SK-N-SH (cell line): ENCODE measurements around the gene OR1N2. TPM values are rescaled to one million over a fixed set of nuclear protein-coding genes. Genes with fewer than 3 reads are reported as not detected.

Experiments
- CTCF ChIA-PET: fragments of 300-600, 350-600 bp; formaldehyde crosslinking; extraction: SDS; loops from one replicate; lab custom pipeline; 2021; lab: Yijun Ruan, JAX
- POLR2A ChIA-PET: fragments of 350-600 bp; sonication (Branson Sonifier 250); formaldehyde crosslinking; extraction: SDS; loops from one replicate; lab custom pipeline; 2020; ENCODE audit warnings: antibody characterized with exemption, inconsistent platforms; lab: Yijun Ruan, JAX
- DNase-seq: peaks from one replicate; pipeline ENCODE4 v3.0.0; 2012
- H2AFZ ChIP-seq: fragments of 200-600 bp; sonication (generic); 2 replicates; pipeline ENCODE4 v1.8.1; 2016; ENCODE audit warnings: antibody characterized with exemption, mild to moderate bottlenecking, low read depth
- H3F3A ChIP-seq: fragments of 200-600 bp; sonication (generic); replicated peaks from 2 replicates; pipeline ENCODE3; 2016; ENCODE audit warnings: antibody characterized with exemption, mild to moderate bottlenecking; ENCODE audit not compliant: insufficient read depth
- H3K27ac ChIP-seq, 2 experiments: fragments of 200-500 bp in 1 of 2; fragments of 200-600 bp in 1 of 2; sonication (Bioruptor generic) in 1 of 2; sonication (generic), shearing (Covaris generic) in 1 of 2; 2 replicates each; pipeline versions ENCODE4 v1.5.1 to v1.6.1; 2014 to 2016; ENCODE audit warnings: low read depth in 2 of 2, inconsistent platforms in 1 of 2, low read length in 1 of 2, mild to moderate bottlenecking in 1 of 2, mixed read lengths in 1 of 2
- H3K27me3 ChIP-seq: fragments of 200-600 bp; sonication (generic), shearing (Covaris generic); 2 replicates; pipeline ENCODE4 v1.6.1; 2016; ENCODE audit warnings: mixed run types; ENCODE audit not compliant: insufficient read depth
- H3K36me3 ChIP-seq, 2 experiments: fragments of 200-500 bp in 1 of 2; fragments of 200-600 bp in 1 of 2; sonication (Bioruptor generic) in 1 of 2; sonication (generic) in 1 of 2; replicated peaks in 1 of 2; 2 replicates each; pipeline versions ENCODE3 to v1.5.1; 2014 to 2016; ENCODE audit warnings: low read length in 1 of 2, mild to moderate bottlenecking in 1 of 2; ENCODE audit not compliant: insufficient read depth in 2 of 2, control insufficient read depth in 1 of 2
- H3K4me1 ChIP-seq, 2 experiments: fragments of 200-500 bp in 1 of 2; fragments of 200-600 bp in 1 of 2; sonication (Bioruptor generic) in 1 of 2; sonication (generic), shearing (Covaris generic) in 1 of 2; 2 replicates each; pipeline versions ENCODE4 v1.5.1 to v1.6.1; 2014 to 2016; ENCODE audit warnings: low read depth in 1 of 2, low read length in 1 of 2, mixed run types in 1 of 2; ENCODE audit not compliant: insufficient read depth in 2 of 2, control insufficient read depth in 1 of 2
- H3K4me2 ChIP-seq: fragments of 200-600 bp; sonication (generic), shearing (Covaris generic); 2 replicates; pipeline ENCODE4 v1.6.1; 2017; ENCODE audit warnings: mixed run types
- H3K4me3 ChIP-seq, 2 experiments: fragments of 200-500 bp in 1 of 2; fragments of 200-600 bp in 1 of 2; sonication (Bioruptor generic) in 1 of 2; sonication (generic), shearing (Covaris generic) in 1 of 2; 2 replicates each; pipeline versions ENCODE4 v1.5.1 to v1.8.1; 2014 to 2016; ENCODE audit warnings: low read depth in 2 of 2, inconsistent platforms in 1 of 2, low read length in 1 of 2, mild to moderate bottlenecking in 1 of 2, mixed read lengths in 1 of 2, moderate library complexity in 1 of 2
- H3K79me2 ChIP-seq: fragments of 200-600 bp; sonication (generic); 2 replicates; pipeline ENCODE4 v1.8.1; 2017; ENCODE audit warnings: mild to moderate bottlenecking; ENCODE audit not compliant: insufficient read depth
- H3K9ac ChIP-seq: fragments of 200-600 bp; sonication (generic); 2 replicates; pipeline ENCODE4 v1.6.1; 2017; ENCODE audit warnings: mixed run types
- H3K9me2 ChIP-seq: fragments of 200-600 bp; sonication (generic); 2 replicates; pipeline ENCODE4 v1.6.1; 2017; ENCODE audit warnings: mixed run types
- H3K9me3 ChIP-seq: fragments of 200-600 bp; sonication (generic); 2 replicates; pipeline ENCODE4 v1.6.1; 2017; ENCODE audit warnings: mixed run types, mild to moderate bottlenecking, moderate library complexity
- H4K20me1 ChIP-seq: fragments of 200-600 bp; sonication (generic); 2 replicates; pipeline ENCODE4 v1.6.1; 2017; ENCODE audit warnings: mild to moderate bottlenecking, mixed run types; ENCODE audit not compliant: insufficient read depth
- EZH2phosphoT487 ChIP-seq: fragments of 200-600 bp; sonication (generic); IDR thresholded peaks from 2 replicates; pipeline ENCODE4 v1.6.1; 2017; ENCODE audit warnings: low read depth, mixed run types, mild to moderate bottlenecking, antibody characterized with exemption, moderate library complexity, borderline replicate concordance
- FOXM1 ChIP-seq: IDR thresholded peaks from 2 replicates; pipeline ENCODE4 v1.4.0; 2012; ENCODE audit warnings: low read depth, mild to moderate bottlenecking
- GABPA ChIP-seq: IDR thresholded peaks from 2 replicates; pipeline ENCODE4 v1.4.0; 2012; ENCODE audit warnings: low read depth, mild to moderate bottlenecking
- NFIC ChIP-seq: IDR thresholded peaks from 2 replicates; pipeline ENCODE4 v1.4.0; 2012; ENCODE audit warnings: borderline replicate concordance
- NRF1 ChIP-seq: IDR thresholded peaks from 2 replicates; pipeline ENCODE4 v1.6.1; 2012; ENCODE audit warnings: low read depth, mild to moderate bottlenecking, low read length
- POLR2AphosphoS5 ChIP-seq: IDR thresholded peaks from 2 replicates; pipeline ENCODE4 v1.6.1; 2012; ENCODE audit warnings: low read depth, low read length
- RAD21 ChIP-seq: IDR thresholded peaks from 2 replicates; pipeline ENCODE4 v1.6.1; 2012; ENCODE audit warnings: mild to moderate bottlenecking, low read length
- RFX5 ChIP-seq: IDR thresholded peaks from 2 replicates; pipeline ENCODE4 v1.6.1; 2012; ENCODE audit warnings: mild to moderate bottlenecking, improper control_type of control experiment, low read length
- RXRA ChIP-seq: IDR thresholded peaks from 2 replicates; pipeline ENCODE4 v1.4.0; 2012; ENCODE audit warnings: low read depth, mild to moderate bottlenecking, borderline replicate concordance
- SIN3A ChIP-seq: IDR thresholded peaks from 2 replicates; pipeline ENCODE4 v1.6.1; 2012; ENCODE audit warnings: low read depth, mild to moderate bottlenecking, low read length, moderate library complexity, borderline replicate concordance
- SMC3 ChIP-seq: IDR thresholded peaks from 2 replicates; pipeline ENCODE4 v1.6.1; 2012; ENCODE audit warnings: low read depth, low read length, improper control_type of control experiment
- WGBS: methylation state at CpG from one replicate; pipeline ENCODE4 v1.1.6; 2017; ENCODE audit warnings: low lambda C conversion rate; 5-methylcytosine and 5-hydroxymethylcytosine counted together
- polyA plus RNA-seq, 3 experiments: library from polyadenylated mRNA; depleted of rRNA; stranded (reverse); fragments of >200 nt; gene quantifications; 2 replicates each; pipeline ENCODE4 v1.2.3, GENCODE V29; 2012
- TF ChIP-seq, protein P1 (sequence below): fragments of 150-350 bp; IDR thresholded peaks from 2 replicates; pipeline ENCODE4 v1.6.1; 2016; ENCODE audit warnings: mild to moderate bottlenecking, low read depth, low read length
- TF ChIP-seq, protein P2 (sequence below): fragments of 150-350 bp; IDR thresholded peaks from 2 replicates; pipeline ENCODE4 v1.6.1; 2017; ENCODE audit warnings: antibody characterized with exemption, low read length, low read depth, borderline replicate concordance
- TF ChIP-seq, protein P3 (sequence below): IDR thresholded peaks from 2 replicates; pipeline ENCODE4 v1.6.1; 2012; ENCODE audit warnings: mild to moderate bottlenecking, low read depth, low read length, moderate library complexity

The OR1N2 gene
- polyA plus RNA-seq, 1 of the 3 experiments (the other 2 are of a cell fraction), result not detected

DNA sequence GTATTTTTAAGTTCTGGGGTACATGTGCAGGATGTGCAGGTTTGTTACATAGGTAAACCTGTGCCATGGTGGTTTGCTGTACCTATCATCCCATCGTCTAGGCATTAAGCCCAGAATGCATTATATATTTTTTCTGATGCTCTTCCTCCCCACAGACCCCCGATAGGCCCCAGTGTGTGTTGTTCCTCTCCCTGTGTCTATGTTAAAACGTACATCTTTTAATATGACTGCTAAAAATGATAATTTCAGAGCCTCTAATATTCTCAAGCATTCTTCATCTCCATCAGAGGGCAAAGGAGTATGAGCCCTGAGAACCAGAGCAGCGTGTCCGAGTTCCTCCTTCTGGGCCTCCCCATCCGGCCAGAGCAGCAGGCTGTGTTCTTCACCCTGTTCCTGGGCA, 42.4 kb upstream of the OR1N2 start, which contains the start of gene OR1J2 (continued):
- TF ChIP-seq RFX5 (no peak), SMC3 (no peak), FOXM1 (no peak), NFIC (no peak), EZH2phosphoT487 (no peak), SIN3A (no peak), GABPA (no peak)
- TF ChIP-seq, all 33 proteins: peak for 0

DNA sequence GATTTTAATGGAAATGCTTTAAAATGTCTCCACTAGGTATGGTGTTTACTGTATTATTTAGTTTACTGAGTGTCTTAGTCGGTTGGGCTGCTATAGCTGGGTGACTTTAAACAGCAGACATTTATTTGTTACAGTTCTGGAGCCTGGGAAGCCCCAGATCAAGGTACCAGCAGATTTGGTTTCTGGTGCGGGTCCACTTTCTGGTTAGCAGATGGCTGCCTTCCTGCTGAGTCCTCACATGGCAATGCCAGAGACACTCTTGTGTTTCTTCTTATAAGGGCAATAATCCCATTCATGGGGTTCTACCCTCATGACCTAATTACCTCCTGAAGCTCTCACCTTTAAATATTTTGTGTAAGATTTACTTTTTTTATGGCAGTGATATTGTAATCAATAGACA, 34.7 kb upstream of the OR1N2 start:
- WGBS, result 0% methylated on average over 2 of the region's 2 CpGs
- TF ChIP-seq POLR2AphosphoS5 (no peak), RAD21 (no peak), SIN3A (no peak), NRF1 (no peak)
- TF ChIP-seq, protein P1, sequence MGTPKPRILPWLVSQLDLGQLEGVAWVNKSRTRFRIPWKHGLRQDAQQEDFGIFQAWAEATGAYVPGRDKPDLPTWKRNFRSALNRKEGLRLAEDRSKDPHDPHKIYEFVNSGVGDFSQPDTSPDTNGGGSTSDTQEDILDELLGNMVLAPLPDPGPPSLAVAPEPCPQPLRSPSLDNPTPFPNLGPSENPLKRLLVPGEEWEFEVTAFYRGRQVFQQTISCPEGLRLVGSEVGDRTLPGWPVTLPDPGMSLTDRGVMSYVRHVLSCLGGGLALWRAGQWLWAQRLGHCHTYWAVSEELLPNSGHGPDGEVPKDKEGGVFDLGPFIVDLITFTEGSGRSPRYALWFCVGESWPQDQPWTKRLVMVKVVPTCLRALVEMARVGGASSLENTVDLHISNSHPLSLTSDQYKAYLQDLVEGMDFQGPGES, result no peak
- TF ChIP-seq, protein P2, sequence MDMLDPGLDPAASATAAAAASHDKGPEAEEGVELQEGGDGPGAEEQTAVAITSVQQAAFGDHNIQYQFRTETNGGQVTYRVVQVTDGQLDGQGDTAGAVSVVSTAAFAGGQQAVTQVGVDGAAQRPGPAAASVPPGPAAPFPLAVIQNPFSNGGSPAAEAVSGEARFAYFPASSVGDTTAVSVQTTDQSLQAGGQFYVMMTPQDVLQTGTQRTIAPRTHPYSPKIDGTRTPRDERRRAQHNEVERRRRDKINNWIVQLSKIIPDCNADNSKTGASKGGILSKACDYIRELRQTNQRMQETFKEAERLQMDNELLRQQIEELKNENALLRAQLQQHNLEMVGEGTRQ, result no peak
- TF ChIP-seq, all 33 proteins: peak for 0
- no peak overlapping the region for H3K9ac ChIP-seq
- ChIA-PET CTCF (interaction anchor here (1.8 kb wide), 1 partner anchor 19 kb away, joined by 5 read pairs; no protein-coding TSS in a partner anchor), POLR2A (no interaction called here)
- H3K9me2 ChIP-seq, result no peaks in the 10 kb centered on the region
- H3K27ac ChIP-seq, result no peak overlapping the region
- no peak for DNase-seq
- no peaks in the 10 kb centered on the region for H3K36me3 ChIP-seq
- no peak overlapping the region for H3K4me3 ChIP-seq
- no peaks in the 10 kb centered on the region for H4K20me1 ChIP-seq
- no peaks in the 10 kb centered on the region for H3K79me2 ChIP-seq
- H3K9me3 ChIP-seq, result no peaks in the 10 kb centered on the region
- H3K27me3 ChIP-seq, result peaks cover 7% of the 10 kb centered on the region; the same call in 1 of the 2 replicates
- no peaks in the 10 kb centered on the region for H3K4me1 ChIP-seq
- no peak overlapping the region for H3K4me2 ChIP-seq
- no peak overlapping the region for H2AFZ ChIP-seq
- no peaks in the 10 kb centered on the region for H3F3A ChIP-seq

DNA sequence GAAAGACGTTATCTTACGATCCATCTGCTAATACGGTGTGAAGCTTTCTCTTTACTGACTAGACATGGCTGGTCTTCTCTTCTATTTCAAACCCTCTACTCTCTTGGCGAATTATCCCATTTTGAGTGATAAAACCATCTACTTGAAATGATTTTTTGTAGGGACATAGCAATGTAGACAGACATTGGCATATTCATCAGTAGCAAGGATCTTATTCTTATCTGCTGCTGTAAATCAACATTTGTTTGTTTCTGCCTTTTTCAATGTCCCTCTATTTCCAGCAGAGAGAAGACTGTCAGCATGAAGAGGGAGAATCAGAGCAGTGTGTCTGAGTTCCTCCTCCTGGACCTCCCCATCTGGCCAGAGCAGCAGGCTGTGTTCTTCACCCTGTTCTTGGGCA, 34.1 kb upstream of the OR1N2 start, which contains the start of gene OR1J4:
OR1J4 (plus strand) TSS at position 301 of the 400 bp plus-strand sequence; CDS start at position 301, 0 bp downstream.
- H3K4me2 ChIP-seq, result no peak within 1 kb of the TSS
- H3K9ac ChIP-seq, result no peak within 1 kb of the TSS
- no peak within 1 kb of the TSS for H2AFZ ChIP-seq
- TF ChIP-seq, protein P3, sequence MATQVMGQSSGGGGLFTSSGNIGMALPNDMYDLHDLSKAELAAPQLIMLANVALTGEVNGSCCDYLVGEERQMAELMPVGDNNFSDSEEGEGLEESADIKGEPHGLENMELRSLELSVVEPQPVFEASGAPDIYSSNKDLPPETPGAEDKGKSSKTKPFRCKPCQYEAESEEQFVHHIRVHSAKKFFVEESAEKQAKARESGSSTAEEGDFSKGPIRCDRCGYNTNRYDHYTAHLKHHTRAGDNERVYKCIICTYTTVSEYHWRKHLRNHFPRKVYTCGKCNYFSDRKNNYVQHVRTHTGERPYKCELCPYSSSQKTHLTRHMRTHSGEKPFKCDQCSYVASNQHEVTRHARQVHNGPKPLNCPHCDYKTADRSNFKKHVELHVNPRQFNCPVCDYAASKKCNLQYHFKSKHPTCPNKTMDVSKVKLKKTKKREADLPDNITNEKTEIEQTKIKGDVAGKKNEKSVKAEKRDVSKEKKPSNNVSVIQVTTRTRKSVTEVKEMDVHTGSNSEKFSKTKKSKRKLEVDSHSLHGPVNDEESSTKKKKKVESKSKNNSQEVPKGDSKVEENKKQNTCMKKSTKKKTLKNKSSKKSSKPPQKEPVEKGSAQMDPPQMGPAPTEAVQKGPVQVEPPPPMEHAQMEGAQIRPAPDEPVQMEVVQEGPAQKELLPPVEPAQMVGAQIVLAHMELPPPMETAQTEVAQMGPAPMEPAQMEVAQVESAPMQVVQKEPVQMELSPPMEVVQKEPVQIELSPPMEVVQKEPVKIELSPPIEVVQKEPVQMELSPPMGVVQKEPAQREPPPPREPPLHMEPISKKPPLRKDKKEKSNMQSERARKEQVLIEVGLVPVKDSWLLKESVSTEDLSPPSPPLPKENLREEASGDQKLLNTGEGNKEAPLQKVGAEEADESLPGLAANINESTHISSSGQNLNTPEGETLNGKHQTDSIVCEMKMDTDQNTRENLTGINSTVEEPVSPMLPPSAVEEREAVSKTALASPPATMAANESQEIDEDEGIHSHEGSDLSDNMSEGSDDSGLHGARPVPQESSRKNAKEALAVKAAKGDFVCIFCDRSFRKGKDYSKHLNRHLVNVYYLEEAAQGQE, result no peak
- TF ChIP-seq RXRA, result no peak
- H3K9me3 ChIP-seq, result no peaks in the 10 kb centered on the region
- no peak for DNase-seq
- ChIA-PET CTCF (interaction anchor here (1.8 kb wide), 1 partner anchor 20 kb away, joined by 5 read pairs; no protein-coding TSS in a partner anchor), POLR2A (no interaction called here)
- no peak within 1 kb of the TSS for H3K27ac ChIP-seq
- peaks cover 7% of the 10 kb centered on the region; the same call in 1 of the 2 replicates for H3K27me3 ChIP-seq
- H3K4me3 ChIP-seq, result no peak within 1 kb of the TSS
- H3K4me1 ChIP-seq, result no peaks in the 10 kb centered on the region
- no peaks in the 10 kb centered on the region for H3K36me3 ChIP-seq
- no peaks in the 10 kb centered on the region for H4K20me1 ChIP-seq
- H3K79me2 ChIP-seq, result no peaks in the 10 kb centered on the region
- H3F3A ChIP-seq, result no peaks in the 10 kb centered on the region
- no peaks in the 10 kb centered on the region for H3K9me2 ChIP-seq
- 26% methylated on average over 4 of the region's 4 CpGs for WGBS
